AG04450 (cell line): ENCODE measurements around the gene AGO3. TPM values are rescaled to one million over a fixed set of nuclear protein-coding genes. Genes with fewer than 3 reads are reported as not detected.
"Not testable (repeated sequence)": the region's sequence is repeated elsewhere in the genome, so short reads cannot be mapped to it uniquely, and the experiment has no call there.

Experiments used
- CTCF ChIA-PET: fragments of 300-600, 350-600 bp; formaldehyde crosslinking; extraction: SDS; loops from one replicate; lab custom pipeline; 2022; ENCODE audit warnings: antibody characterized with exemption, inconsistent platforms; lab: Charles Lee
- POLR2A ChIA-PET: fragments of 350-600 bp; formaldehyde crosslinking; extraction: SDS; loops from one replicate; lab custom pipeline; 2021; ENCODE audit warnings: antibody characterized with exemption, inconsistent platforms; lab: Yijun Ruan, JAX
- DNase-seq: peaks from one replicate; pipeline ENCODE4 v3.0.0-alpha.2; 2011; ENCODE audit warnings: low read depth, low spot score
- H3K27ac ChIP-seq: one replicate; pipeline ENCODE4 v1.5.1; 2012; ENCODE audit warnings: low read depth, low read length, control low read depth
- H3K27me3 ChIP-seq: one replicate; pipeline ENCODE4 v1.6.0; 2012; ENCODE audit warnings: low read length; ENCODE audit not compliant: control insufficient read depth, insufficient read depth
- H3K4me3 ChIP-seq: 2 replicates; pipeline ENCODE4 v1.5.1; 2011; ENCODE audit warnings: mild to moderate bottlenecking, low read depth, low read length, control low read depth
- H3K9me3 ChIP-seq: 2 replicates; pipeline ENCODE4 v1.5.1; 2012; ENCODE audit warnings: low read length; ENCODE audit not compliant: control insufficient read depth, insufficient read depth
- CTCF ChIP-seq: IDR thresholded peaks from 2 replicates; pipeline ENCODE4 v1.5.1; 2011; ENCODE audit warnings: low read depth, low read length, control low read depth, inconsistent platforms
- polyA plus RNA-seq: library from polyadenylated mRNA; depleted of rRNA; stranded (reverse); fragments of >200 nt; gene quantifications from 2 replicates; pipeline ENCODE4 v1.2.3, GENCODE V29; 2011

Gene AGO3
- polyA plus RNA-seq, 1 experiment, result 22.5 TPM

GRCh38 chr1:36008546-36009197 is 77.8 kb downstream of the AGO3 start:
- CTCF ChIA-PET, result interaction anchor here (0.7 kb wide), 1 partner anchor 277 kb away, joined by 3 read pairs; no protein-coding TSS in a partner anchor
- no peak overlapping the region for H3K27ac ChIP-seq
- POLR2A ChIA-PET, result interaction anchor here (0.6 kb wide), 1 partner anchor 238 kb away, joined by 4 read pairs; no protein-coding TSS in a partner anchor
- no peak overlapping the region for H3K4me3 ChIP-seq
- H3K9me3 ChIP-seq, result no peaks in the 10 kb centered on the region
- TF ChIP-seq CTCF, result no peak
- no peaks in the 10 kb centered on the region for H3K27me3 ChIP-seq
- DNase-seq, result peak; percentile 18

GRCh38 chr1:36014722-36015220 is 83.9 kb downstream of the AGO3 start:
- POLR2A ChIA-PET, result interaction anchor here (0.7 kb wide), 1 partner anchor 182 kb away, joined by 7 read pairs; no protein-coding TSS in a partner anchor

GRCh38 chr1:36016686-36017085 is 85.8 kb downstream of the AGO3 start:
- CTCF ChIA-PET, result no interaction called here
- Histone ChIP-seq H3K9me3 (no peaks in the 10 kb centered on the region), H3K4me3 (no peak overlapping the region), H3K27ac (no peak overlapping the region), H3K27me3 (no peaks in the 10 kb centered on the region)
- DNase-seq, result no peak
- POLR2A ChIA-PET, result no interaction called here
- no peak for TF ChIP-seq CTCF

More at GRCh38 chr1:36014722-36015220, 83.9 kb downstream of the AGO3 start:
- Histone ChIP-seq H3K27ac (no peak overlapping the region), H3K27me3 (no peaks in the 10 kb centered on the region), H3K9me3 (no peaks in the 10 kb centered on the region), H3K4me3 (no peak overlapping the region)
- CTCF ChIA-PET, result interaction anchor here (0.7 to 1.5 kb wide), 2 partner anchors 11 to 38 kb away, joined by 5 to 11 read pairs; no protein-coding TSS in a partner anchor
- DNase-seq, result no peak
- no peak for TF ChIP-seq CTCF

GRCh38 chr1:36023098-36023769 is 92.3 kb downstream of the AGO3 start:
- no peak for TF ChIP-seq CTCF
- no peaks in the 10 kb centered on the region for H3K27me3 ChIP-seq
- H3K27ac ChIP-seq, result no peak overlapping the region
- H3K4me3 ChIP-seq, result no peak overlapping the region
- ChIA-PET POLR2A (no interaction called here), CTCF (no interaction called here)
- H3K9me3 ChIP-seq, result no peaks in the 10 kb centered on the region
- DNase-seq, result no peak

GRCh38 chr1:36024024-36024423 is 93.1 kb downstream of the AGO3 start:
- H3K27ac ChIP-seq, CTCF ChIA-PET, POLR2A ChIA-PET: not testable (repeated sequence)

More at GRCh38 chr1:36024024-36024423, 93.1 kb downstream of the AGO3 start:
- not testable (repeated sequence) for H3K9me3 ChIP-seq, H3K27me3 ChIP-seq, H3K4me3 ChIP-seq, DNase-seq
